Stimulated activated CD4-positive, alpha-beta T cell treated with anti-CD3 and anti-CD28 coated beads, Interleukin-4, amount 100 ng/mL, for 48 hours (primary cell): ENCODE results near the gene DNAJC6.

ENCODE experiments used
- DNase-seq, 2 donors: peaks; one replicate each; pipeline ENCODE4 v3.0.0-alpha.2; 2020; ENCODE audit warnings: low read depth in 2 of 2

DNAJC6 gene

GRCh38 chr1:65292861-65293593, 16.3 kb upstream of the DNAJC6 start:
- no peak for DNase-seq

GRCh38 chr1:65297706-65298105, 11.6 kb upstream of the DNAJC6 start:
- no peak for DNase-seq

GRCh38 chr1:65299328-65299727, 10.0 kb upstream of the DNAJC6 start:
- no peak for DNase-seq

GRCh38 chr1:65308781-65309303, 501 bp upstream of the DNAJC6 start:
- no peak for DNase-seq

GRCh38 chr1:65310078-65310587, 790 bp downstream of the DNAJC6 start:
- DNase-seq = no peak

GRCh38 chr1:65311760-65312159, 2.4 kb downstream of the DNAJC6 start:
- no peak for DNase-seq

- no peak for DNase-seq
Measured at GRCh38 chr1:65316233-65316632, 6.9 kb downstream of the DNAJC6 start.

GRCh38 chr1:65317866-65318653, 8.7 kb downstream of the DNAJC6 start:
- no peak for DNase-seq

GRCh38 chr1:65319141-65319540, 9.8 kb downstream of the DNAJC6 start:
- no peak for DNase-seq

GRCh38 chr1:65319754-65320153, 10.4 kb downstream of the DNAJC6 start:
- no peak for DNase-seq

GRCh38 chr1:65321879-65322278, 12.5 kb downstream of the DNAJC6 start:
- DNase-seq = no peak

- no peak for DNase-seq
Measured at GRCh38 chr1:65323246-65323645, 13.9 kb downstream of the DNAJC6 start.

GRCh38 chr1:65330021-65330420, 20.7 kb downstream of the DNAJC6 start:
- no peak for DNase-seq

GRCh38 chr1:65330822-65331221, 21.5 kb downstream of the DNAJC6 start:
- DNase-seq = no peak

- no peak for DNase-seq
Measured at GRCh38 chr1:65332821-65333220, 23.5 kb downstream of the DNAJC6 start.

GRCh38 chr1:65334081-65334480, 24.7 kb downstream of the DNAJC6 start:
- DNase-seq = no peak

GRCh38 chr1:65339866-65340468, 30.6 kb downstream of the DNAJC6 start:
- DNase-seq = no peak

GRCh38 chr1:65341381-65341780, 32.0 kb downstream of the DNAJC6 start:
- DNase-seq = no peak

GRCh38 chr1:65343286-65343685, 33.9 kb downstream of the DNAJC6 start:
- no peak for DNase-seq

- no peak for DNase-seq
Measured at GRCh38 chr1:65344171-65344814, 35.0 kb downstream of the DNAJC6 start.

- DNase-seq = no peak
Measured at GRCh38 chr1:65346190-65346589, 36.8 kb downstream of the DNAJC6 start.
